Suppressor macrophage (primary cell): ENCODE data around the gene CYP1A1.

ENCODE experiments used
- DNase-seq, 4 experiments: peaks; one replicate each; pipeline ENCODE4 v3.0.0-alpha.2; 2020 to 2022

CYP1A1 gene

DNA sequence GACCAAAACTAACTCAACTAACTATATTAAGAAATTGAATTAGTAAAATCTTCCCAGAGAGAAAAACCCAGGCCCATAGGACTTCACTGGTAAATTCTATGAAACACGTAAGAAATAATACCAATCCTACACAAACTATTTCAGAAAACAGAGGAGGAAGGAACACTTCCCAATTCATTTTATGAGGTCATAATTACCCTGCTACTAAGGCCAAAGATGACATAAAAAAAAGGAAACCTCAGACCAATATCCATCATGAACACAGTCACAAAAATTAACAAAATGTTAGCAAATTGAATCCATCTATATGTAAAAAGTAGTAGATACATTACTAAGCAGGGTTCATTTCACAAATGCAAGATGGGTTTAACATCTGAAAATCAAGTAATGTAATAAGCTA, 33.0 kb downstream of the CYP1A1 start:
- DNase-seq: peak in 1 of 4 experiments; percentile 16

DNA sequence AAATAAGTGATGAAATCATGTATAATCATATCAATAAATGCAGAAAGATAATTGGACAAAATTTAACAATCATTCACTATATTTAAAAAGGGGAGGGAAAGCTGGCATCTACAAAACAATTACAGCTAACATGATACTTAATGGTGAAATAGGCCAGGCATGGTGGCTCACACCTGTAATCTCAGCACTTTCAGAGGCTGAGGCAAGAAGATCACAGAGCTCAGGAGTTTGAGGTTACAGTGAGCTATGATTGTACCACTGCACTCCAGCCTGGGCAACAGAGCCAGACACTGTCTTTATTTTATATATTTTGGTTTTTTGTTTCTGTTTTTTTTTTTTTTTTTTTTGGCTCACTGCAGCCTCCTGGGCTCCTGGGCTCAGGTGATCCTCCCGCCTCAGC, 41.6 kb downstream of the CYP1A1 start:
- no peak for DNase-seq

DNA sequence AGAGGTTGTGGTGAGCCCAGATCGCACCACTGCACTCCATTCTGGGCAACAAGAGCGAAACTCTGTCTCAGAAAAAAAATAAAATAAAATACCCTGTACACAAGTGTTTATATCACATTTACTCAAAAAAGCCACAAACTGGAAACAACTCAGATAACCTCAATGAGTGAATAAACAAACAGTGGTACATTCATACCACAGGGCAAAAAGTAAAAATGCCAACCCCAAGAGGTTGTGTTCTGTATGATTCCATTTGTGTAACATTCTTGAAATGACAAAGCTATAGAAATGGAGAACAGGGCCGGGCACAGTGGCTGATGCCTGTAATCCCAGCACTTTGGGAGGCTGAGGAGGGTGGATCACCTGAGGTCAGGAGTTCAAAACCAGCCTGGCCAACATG, 42.4 kb downstream of the CYP1A1 start:
- DNase-seq: no peak

DNA sequence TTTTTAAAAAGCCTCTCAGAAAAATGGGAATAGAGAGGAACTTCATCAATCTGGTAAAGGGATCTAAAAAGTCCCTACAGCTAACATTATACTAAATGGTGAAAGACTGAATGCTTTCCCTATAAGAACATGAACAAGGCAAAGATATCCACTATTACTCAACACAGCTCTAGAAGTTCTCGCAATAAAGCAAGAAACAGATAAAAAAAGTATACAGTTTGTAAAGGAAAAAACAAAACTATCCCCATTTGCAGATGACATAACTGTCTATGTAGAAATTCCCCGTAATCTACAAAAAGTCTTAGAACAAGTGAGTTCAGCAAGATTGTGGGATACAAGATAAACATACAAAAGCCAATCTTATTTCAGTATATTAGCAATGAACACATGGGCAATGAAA, 44.9 kb downstream of the CYP1A1 start:
- DNase-seq: no peak

DNA sequence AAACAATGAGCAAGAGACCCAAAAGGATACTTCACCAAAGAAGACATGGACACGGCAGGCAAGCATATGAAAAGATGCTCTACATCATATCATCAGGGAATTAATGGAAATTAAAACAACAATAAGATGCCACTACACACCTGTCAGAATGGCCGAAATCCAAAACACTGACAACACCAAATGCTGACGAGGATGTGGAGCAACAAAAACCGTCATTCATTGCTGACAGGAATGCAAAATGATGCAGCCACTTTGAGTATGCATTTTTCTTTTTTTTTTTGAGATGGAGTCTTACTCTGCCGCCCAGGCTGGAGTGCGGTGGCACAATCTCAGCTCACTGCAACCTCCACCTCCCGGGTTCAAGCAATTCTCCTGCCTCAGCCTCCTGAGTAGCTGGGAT, 48.5 kb downstream of the CYP1A1 start:
- no peak for DNase-seq

DNA sequence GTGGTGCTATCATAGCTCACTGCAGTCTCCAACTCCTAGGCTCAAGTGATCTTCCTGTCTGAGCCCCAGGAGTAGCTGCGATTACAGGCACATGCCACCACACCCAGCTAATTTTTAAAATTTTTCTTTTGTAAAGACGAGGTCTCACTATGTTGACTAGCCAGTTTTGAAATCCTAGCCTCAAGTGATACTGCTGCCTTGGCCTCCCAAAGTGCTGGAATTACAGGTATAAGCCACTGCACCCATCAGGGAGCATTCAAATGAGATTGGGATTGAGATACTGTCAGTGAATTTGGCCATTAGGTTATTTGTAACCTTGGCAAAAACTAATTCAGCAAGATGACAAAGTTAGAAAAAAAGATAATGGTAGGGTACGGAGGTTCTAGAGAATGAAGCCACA, 51.2 kb downstream of the CYP1A1 start:
- no peak for DNase-seq

DNA sequence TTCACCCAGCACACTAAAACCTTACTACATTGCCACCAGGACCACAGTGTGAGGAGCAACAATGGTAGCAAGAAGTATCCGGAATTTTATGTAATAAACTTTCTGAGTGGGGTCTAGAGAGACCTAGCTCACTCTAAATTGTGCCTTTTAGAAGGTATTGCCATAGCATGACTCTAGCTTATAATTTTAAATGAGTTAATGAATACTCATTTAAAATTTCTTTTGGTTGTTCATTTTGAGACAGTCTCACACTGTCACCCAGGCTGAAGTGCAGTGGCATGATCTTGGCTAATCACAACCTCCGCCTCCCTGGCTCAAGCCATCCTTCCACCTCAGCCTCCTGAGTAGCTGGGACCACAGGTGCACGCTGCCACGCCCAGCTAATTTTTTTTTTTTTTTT, 55.7 kb downstream of the CYP1A1 start:
- no peak for DNase-seq
